Loucy (cell line): Measurements from ENCODE around the gene LINC01488.

Source experiments
- H2AFZ ChIP-seq: fragments of 200-600 bp; sonication (generic); 2 replicates; pipeline ENCODE4 v1.6.0; 2016; ENCODE audit warnings: antibody characterized with exemption, mild to moderate bottlenecking, low read length, moderate library complexity
- H3F3A ChIP-seq: fragments of 200-600 bp; 2 replicates; pipeline ENCODE4 v1.6.0; 2016; ENCODE audit warnings: antibody characterized with exemption, low read depth, mild to moderate bottlenecking
- H3K27me3 ChIP-seq: fragments of 200-600 bp; sonication (generic); 2 replicates; pipeline ENCODE4 v1.6.1; 2014; ENCODE audit warnings: low read length, mild to moderate bottlenecking; ENCODE audit not compliant: insufficient read depth, poor library complexity, severe bottlenecking
- H3K36me3 ChIP-seq: fragments of 200-600 bp; sonication (generic); 2 replicates; pipeline ENCODE4 v1.6.1; 2016; ENCODE audit warnings: low read length; ENCODE audit not compliant: insufficient read depth
- H3K4me1 ChIP-seq: fragments of 200-600 bp; sonication (generic); 2 replicates; pipeline ENCODE4 v1.5.1; 2014; ENCODE audit warnings: low read length, mild to moderate bottlenecking; ENCODE audit not compliant: insufficient read depth, poor library complexity, severe bottlenecking
- H3K4me2 ChIP-seq: fragments of 200-600 bp; sonication (generic); 2 replicates; pipeline ENCODE4 v1.6.0; 2014; ENCODE audit warnings: antibody characterized with exemption, low read length, low read depth, mild to moderate bottlenecking; ENCODE audit not compliant: poor library complexity, severe bottlenecking
- H3K4me3 ChIP-seq: fragments of 200-600 bp; sonication (generic); 2 replicates; pipeline ENCODE4 v1.5.1; 2014; ENCODE audit warnings: low read length, mild to moderate bottlenecking, mixed read lengths; ENCODE audit not compliant: poor library complexity, severe bottlenecking
- H3K79me2 ChIP-seq: fragments of 200-600 bp; sonication (generic); 2 replicates; pipeline ENCODE4 v1.6.1; 2014; ENCODE audit warnings: low read length; ENCODE audit not compliant: insufficient read depth
- H3K9ac ChIP-seq: fragments of 200-600 bp; sonication (generic); 2 replicates; pipeline ENCODE4 v1.6.0; 2014; ENCODE audit warnings: mild to moderate bottlenecking, low read depth, low read length, moderate library complexity; ENCODE audit not compliant: poor library complexity, severe bottlenecking
- H3K9me2 ChIP-seq: fragments of 200-600 bp; sonication (generic); replicated peaks from 2 replicates; pipeline ENCODE4 v1.6.1; 2016; ENCODE audit warnings: low read depth, low read length, mixed read lengths
- H3K9me3 ChIP-seq: fragments of 200-600 bp; sonication (generic); 2 replicates; pipeline ENCODE4 v1.6.1; 2014; ENCODE audit warnings: mild to moderate bottlenecking, antibody characterized with exemption, low read length, low read depth; ENCODE audit not compliant: insufficient read depth
- H4K20me1 ChIP-seq: fragments of 200-600 bp; sonication (generic); 2 replicates; pipeline ENCODE4 v1.6.0; 2014; ENCODE audit warnings: antibody characterized with exemption, low read length, mild to moderate bottlenecking; ENCODE audit not compliant: insufficient read depth, poor library complexity, severe bottlenecking
- EZH2phosphoT487 ChIP-seq: fragments of 200-600 bp; IDR thresholded peaks from 2 replicates; pipeline ENCODE4 v1.6.1; 2018; ENCODE audit warnings: antibody characterized with exemption, mild to moderate bottlenecking, moderate library complexity, borderline replicate concordance
- TF ChIP-seq, protein P1 (sequence below): fragments of 200-600 bp; sonication (generic); conservative IDR thresholded peaks from 2 replicates; pipeline ENCODE4 v1.5.1; 2014; ENCODE audit warnings: mild to moderate bottlenecking, antibody characterized with exemption, low read length

The LINC01488 gene

DNA sequence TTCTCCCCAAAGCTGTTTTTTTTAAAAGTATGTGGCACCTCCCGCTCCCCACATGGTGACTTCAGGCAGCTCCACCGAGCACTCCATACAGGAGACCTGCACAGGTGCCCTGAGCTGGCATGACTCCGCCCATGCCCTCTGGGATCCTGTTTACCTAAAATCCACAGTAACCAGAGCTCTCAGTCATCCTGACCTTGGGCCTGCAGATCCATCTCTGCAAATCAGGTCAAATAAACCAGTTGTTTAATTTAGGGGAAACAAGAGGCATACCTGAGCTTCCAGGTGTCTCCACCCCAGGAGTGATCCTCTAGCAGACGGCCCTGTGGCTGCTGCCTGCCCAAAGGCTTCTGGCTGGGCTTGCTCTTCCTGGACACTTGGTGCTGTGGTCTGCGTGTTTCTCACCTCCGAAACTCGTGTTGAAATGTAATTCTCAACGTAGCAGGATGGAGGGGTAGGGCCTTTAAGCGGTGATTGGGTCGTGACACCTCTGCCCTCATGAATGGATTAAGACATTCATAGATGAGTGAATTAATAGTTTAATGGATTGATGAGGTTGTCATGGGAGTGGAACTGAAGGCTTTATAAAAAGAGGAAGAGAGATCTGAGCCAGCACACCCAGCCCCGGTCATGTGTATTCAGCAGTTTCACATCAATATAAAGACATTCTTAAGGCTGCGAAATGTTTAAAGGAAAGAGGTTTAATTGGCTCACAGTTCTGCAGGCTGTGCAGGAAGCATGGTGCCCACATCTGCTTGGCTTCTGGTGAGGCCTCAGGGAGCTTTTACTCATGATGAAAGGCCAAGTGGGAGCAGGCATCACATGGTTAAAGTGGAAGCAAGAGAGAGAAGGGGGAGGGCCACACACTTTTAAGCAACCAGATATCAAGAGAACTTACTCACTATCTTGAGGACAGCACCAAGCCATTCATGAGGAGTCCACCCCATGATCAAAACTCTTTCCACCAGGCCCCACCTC is 34.1 kb downstream of the LINC01488 start:
- Histone ChIP-seq H3K4me1 (no peaks in the 10 kb centered on the region), H3K27me3 (no peaks in the 10 kb centered on the region), H3K4me2 (no peak overlapping the region), H3F3A (no peaks in the 10 kb centered on the region), H3K9me3 (peaks cover 5% of the 10 kb centered on the region; the same call in 1 of the 2 replicates), H3K9me2 (no peaks in the 10 kb centered on the region), H3K9ac (no peak overlapping the region), H4K20me1 (no peaks in the 10 kb centered on the region), H2AFZ (no peak overlapping the region), H3K79me2 (no peaks in the 10 kb centered on the region), H3K4me3 (no peak overlapping the region), H3K36me3 (no peaks in the 10 kb centered on the region)
- TF ChIP-seq, protein P1, sequence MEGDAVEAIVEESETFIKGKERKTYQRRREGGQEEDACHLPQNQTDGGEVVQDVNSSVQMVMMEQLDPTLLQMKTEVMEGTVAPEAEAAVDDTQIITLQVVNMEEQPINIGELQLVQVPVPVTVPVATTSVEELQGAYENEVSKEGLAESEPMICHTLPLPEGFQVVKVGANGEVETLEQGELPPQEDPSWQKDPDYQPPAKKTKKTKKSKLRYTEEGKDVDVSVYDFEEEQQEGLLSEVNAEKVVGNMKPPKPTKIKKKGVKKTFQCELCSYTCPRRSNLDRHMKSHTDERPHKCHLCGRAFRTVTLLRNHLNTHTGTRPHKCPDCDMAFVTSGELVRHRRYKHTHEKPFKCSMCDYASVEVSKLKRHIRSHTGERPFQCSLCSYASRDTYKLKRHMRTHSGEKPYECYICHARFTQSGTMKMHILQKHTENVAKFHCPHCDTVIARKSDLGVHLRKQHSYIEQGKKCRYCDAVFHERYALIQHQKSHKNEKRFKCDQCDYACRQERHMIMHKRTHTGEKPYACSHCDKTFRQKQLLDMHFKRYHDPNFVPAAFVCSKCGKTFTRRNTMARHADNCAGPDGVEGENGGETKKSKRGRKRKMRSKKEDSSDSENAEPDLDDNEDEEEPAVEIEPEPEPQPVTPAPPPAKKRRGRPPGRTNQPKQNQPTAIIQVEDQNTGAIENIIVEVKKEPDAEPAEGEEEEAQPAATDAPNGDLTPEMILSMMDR: no peak
- no peak for TF ChIP-seq EZH2phosphoT487

DNA sequence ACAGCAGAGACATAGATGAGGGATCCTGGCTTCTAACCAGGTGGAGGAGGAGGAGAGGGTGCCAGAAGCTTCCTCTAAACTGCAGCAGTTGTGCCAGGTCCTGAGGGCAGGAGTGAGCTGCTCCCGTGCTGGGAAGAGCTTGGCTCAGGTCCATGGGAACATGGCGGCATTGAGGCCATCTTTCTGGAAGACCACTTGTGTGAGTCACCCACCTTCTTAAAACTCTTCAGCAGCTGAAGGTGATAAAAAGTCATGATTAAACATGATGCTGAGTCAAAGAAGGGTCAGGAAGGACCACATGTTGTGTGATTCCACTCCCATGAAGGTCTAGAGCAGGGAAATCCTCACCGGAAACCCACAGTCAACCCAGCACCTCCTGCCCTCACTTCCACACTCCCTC is 35.1 kb downstream of the LINC01488 start:
- no peak overlapping the region for H3K4me3 ChIP-seq
- H4K20me1 ChIP-seq: no peaks in the 10 kb centered on the region
- H3K36me3 ChIP-seq: no peaks in the 10 kb centered on the region
- H3K4me1 ChIP-seq: no peaks in the 10 kb centered on the region
- H3K79me2 ChIP-seq: no peaks in the 10 kb centered on the region
- H3F3A ChIP-seq: no peaks in the 10 kb centered on the region
- TF ChIP-seq EZH2phosphoT487: no peak
- TF ChIP-seq, protein P1: no peak
- no peak overlapping the region for H3K4me2 ChIP-seq
- H2AFZ ChIP-seq: no peak overlapping the region
- no peaks in the 10 kb centered on the region for H3K27me3 ChIP-seq
- no peaks in the 10 kb centered on the region for H3K9me2 ChIP-seq
- H3K9me3 ChIP-seq: peaks cover 5% of the 10 kb centered on the region; the same call in 1 of the 2 replicates
- H3K9ac ChIP-seq: no peak overlapping the region

- Histone ChIP-seq H3K9ac (no peak overlapping the region), H3K27me3 (no peaks in the 10 kb centered on the region), H3K4me3 (no peak overlapping the region), H2AFZ (no peak overlapping the region), H4K20me1 (no peaks in the 10 kb centered on the region), H3F3A (no peaks in the 10 kb centered on the region), H3K79me2 (no peaks in the 10 kb centered on the region), H3K9me2 (no peaks in the 10 kb centered on the region), H3K4me2 (no peak overlapping the region), H3K9me3 (peaks cover 5% of the 10 kb centered on the region; the same call in 1 of the 2 replicates), H3K36me3 (no peaks in the 10 kb centered on the region), H3K4me1 (no peaks in the 10 kb centered on the region)
- TF ChIP-seq, protein P1: no peak
- no peak for TF ChIP-seq EZH2phosphoT487
Measured at GRCh38 chr11:69518081-69518950, 36.9 kb downstream of the LINC01488 start.
